A549 (cell line): ENCODE data around the gene UCHL5. TPM values are rescaled to one million over a fixed set of nuclear protein-coding genes. Genes with fewer than 3 reads are reported as not detected.

Source experiments
- ATAC-seq, 2 experiments: fragments of 200-7000 bp in 1 of 2; fragments of >200 bp in 1 of 2; cut with Nextera tagmentation in 1 of 2; cut with Tn5 transposase in 1 of 2; 3 replicates each; pipeline versions ENCODE4 v1.8.0 to v1.9.1; 2018 to 2020; ENCODE audit warnings: mild to moderate bottlenecking in 1 of 2, moderate library complexity in 1 of 2
- CTCF ChIA-PET: fragments of 300-600 bp; sonication (Branson Sonifier 250); formaldehyde crosslinking; extraction: SDS; loops from one replicate; lab custom pipeline; 2021; ENCODE audit warnings: antibody characterized with exemption, inconsistent platforms; lab: Yijun Ruan, JAX
- POLR2A ChIA-PET: fragments of 350-600 bp; formaldehyde crosslinking; extraction: SDS; loops from one replicate; lab custom pipeline; 2021; ENCODE audit warnings: antibody characterized with exemption, inconsistent platforms; lab: Yijun Ruan, JAX
- DNase-seq, 2 experiments: peaks; one replicate each; pipeline versions ENCODE4 v3.0.0 to v3.0.0-alpha.2; 2011 to 2016; ENCODE audit warnings: low read depth in 1 of 2, low spot score in 1 of 2
- FAIRE-seq: peaks from 2 replicates; lab custom pipeline; 2011; peaks lifted over from hg19 to GRCh38; lab: Jason Lieb, UNC
- H3K27ac ChIP-seq, 2 experiments: fragments of >200 bp; sonication (Bioruptor Twin); formaldehyde crosslinking; 3 replicates each; pipeline ENCODE4 v1.5.1; 2016 to 2017
- H3K4me1 ChIP-seq: fragments of >200 bp; sonication (Bioruptor Twin); formaldehyde crosslinking; 3 replicates; pipeline ENCODE4 v1.6.1; 2016
- H3K4me2 ChIP-seq: fragments of >200 bp; sonication (Bioruptor Twin); formaldehyde crosslinking; 3 replicates; pipeline ENCODE4 v1.6.1; 2016
- H3K4me3 ChIP-seq: fragments of >200 bp; sonication (Bioruptor Twin); formaldehyde crosslinking; 3 replicates; pipeline ENCODE4 v1.5.1; 2016
- H3K9me3 ChIP-seq: fragments of >200 bp; sonication (Bioruptor Twin); formaldehyde crosslinking; 3 replicates; pipeline ENCODE4 v1.6.1; 2016
- BHLHE40 ChIP-seq: IDR thresholded peaks from 2 replicates; pipeline ENCODE4 v1.6.1; 2012; ENCODE audit warnings: low read depth, low read length, inconsistent platforms
- CBX8 ChIP-seq: fragments of 200-600 bp; sonication (generic); IDR thresholded peaks from 2 replicates; pipeline ENCODE4 v1.6.1; 2016
- CEBPB ChIP-seq, 2 experiments: fragments of >200 bp in 1 of 2; sonication (Bioruptor Twin) in 1 of 2; formaldehyde crosslinking in 1 of 2; IDR thresholded peaks; 2 replicates each; pipeline ENCODE4 v1.6.1; 2012 to 2016
- CHD2 ChIP-seq: fragments of 150-350 bp; IDR thresholded peaks from 2 replicates; pipeline ENCODE4 v1.6.1; 2014; ENCODE audit warnings: low read length; ENCODE audit not compliant: partially characterized antibody
- CTCF ChIP-seq: fragments of >200 bp; sonication (Bioruptor Twin); formaldehyde crosslinking; IDR thresholded peaks from 3 replicates; pipeline ENCODE4 v1.5.1; 2016
- E2F6 ChIP-seq: IDR thresholded peaks from 2 replicates; pipeline ENCODE4 v1.6.1; 2012; ENCODE audit warnings: low read depth, borderline replicate concordance
- EHF ChIP-seq: fragments of 250-450 bp; sonication (Bioruptor Pico); IDR thresholded peaks from 2 replicates; pipeline ENCODE4 v1.5.0; 2020; ENCODE audit warnings: mild to moderate bottlenecking
- EHMT2 ChIP-seq: fragments of 200-600 bp; sonication (generic); IDR thresholded peaks from 2 replicates; pipeline ENCODE4 v1.6.1; 2016; ENCODE audit warnings: antibody characterized with exemption, low read depth, mild to moderate bottlenecking, moderate library complexity
- ELK1 ChIP-seq: fragments of 150-350 bp; IDR thresholded peaks from 2 replicates; pipeline ENCODE4 v1.6.1; 2014; ENCODE audit warnings: low read depth, mild to moderate bottlenecking, low read length
- EP300 ChIP-seq, 2 experiments: fragments of >200 bp; sonication (Bioruptor Twin); formaldehyde crosslinking; IDR thresholded peaks; 2 replicates in 1 of 2; 3 replicates in 1 of 2; pipeline ENCODE4 v1.6.1; 2016 to 2017
- ESRRA ChIP-seq: fragments of 150-350 bp; IDR thresholded peaks from 2 replicates; pipeline ENCODE4 v1.6.1; 2014; ENCODE audit warnings: mild to moderate bottlenecking, low read length, borderline replicate concordance
- FOSB ChIP-seq: fragments of 250-450 bp; sonication (Bioruptor Pico); IDR thresholded peaks from 2 replicates; pipeline ENCODE4 v1.5.0; 2020; ENCODE audit warnings: mild to moderate bottlenecking, moderate library complexity
- FOSL2 ChIP-seq, 2 experiments: fragments of 450-650 bp in 1 of 2; fragments of >200 bp in 1 of 2; sonication (Bioruptor Twin) in 1 of 2; formaldehyde crosslinking; IDR thresholded peaks; 2 replicates each; pipeline versions ENCODE4 v1.5.0 to v1.6.1; 2016 to 2020; ENCODE audit warnings: mild to moderate bottlenecking in 1 of 2, moderate library complexity in 1 of 2
- HDAC2 ChIP-seq: fragments of 200-600 bp; sonication (generic); IDR thresholded peaks from 2 replicates; pipeline ENCODE4 v1.6.1; 2016
- HEYL ChIP-seq: fragments of 250-450 bp; sonication (Bioruptor Pico); IDR thresholded peaks from 2 replicates; pipeline ENCODE4 v1.8.0; 2021; ENCODE audit warnings: mild to moderate bottlenecking, moderate library complexity
- HMGXB4 ChIP-seq: fragments of 250-450 bp; sonication (Bioruptor Pico); IDR thresholded peaks from 2 replicates; pipeline ENCODE4 v1.5.0; 2021; ENCODE audit warnings: mild to moderate bottlenecking, moderate library complexity, borderline replicate concordance
- JUN ChIP-seq, 2 experiments: fragments of >200 bp; sonication (Bioruptor Twin); formaldehyde crosslinking; IDR thresholded peaks; 2 replicates in 1 of 2; 3 replicates in 1 of 2; pipeline ENCODE4 v1.6.1; 2016 to 2017
- MAFK ChIP-seq: fragments of 450-650 bp; IDR thresholded peaks from 2 replicates; pipeline ENCODE4 v1.6.1; 2014; ENCODE audit not compliant: partially characterized antibody
- MAX ChIP-seq: IDR thresholded peaks from 2 replicates; pipeline ENCODE4 v1.6.1; 2012
- MAZ ChIP-seq: fragments of 150-350 bp; IDR thresholded peaks from 2 replicates; pipeline ENCODE4 v1.6.1; 2014; ENCODE audit warnings: antibody characterized with exemption, low read depth, low read length, borderline replicate concordance
- NFE2L2 ChIP-seq: fragments of 150-350 bp; conservative IDR thresholded peaks from 2 replicates; pipeline ENCODE4 v1.6.1; 2014; ENCODE audit warnings: low read length
- NR3C1 ChIP-seq: fragments of >200 bp; sonication (Bioruptor Twin); formaldehyde crosslinking; IDR thresholded peaks from 3 replicates; pipeline ENCODE4 v1.6.1; 2017
- POLR2A ChIP-seq: IDR thresholded peaks from 2 replicates; pipeline ENCODE4 v1.6.1; 2012; ENCODE audit warnings: mild to moderate bottlenecking, low read length
- POLR2AphosphoS2 ChIP-seq: conservative IDR thresholded peaks from 2 replicates; pipeline ENCODE4 v1.6.1; 2012; ENCODE audit warnings: low read length, improper control_type of control experiment, inconsistent platforms
- RAD21 ChIP-seq, 2 experiments: fragments of >200 bp in 1 of 2; sonication (Bioruptor Twin) in 1 of 2; formaldehyde crosslinking in 1 of 2; IDR thresholded peaks in 1 of 2; conservative IDR thresholded peaks in 1 of 2; 2 replicates in 1 of 2; 3 replicates in 1 of 2; pipeline ENCODE4 v1.6.1; 2012 to 2018; ENCODE audit warnings: inconsistent platforms in 1 of 2
- RARB ChIP-seq: fragments of 250-450 bp; sonication (Bioruptor Pico); IDR thresholded peaks from 2 replicates; pipeline ENCODE4 v1.8.0; 2021; ENCODE audit warnings: mild to moderate bottlenecking, moderate library complexity
- SMC3 ChIP-seq: fragments of >200 bp; sonication (Bioruptor Twin); formaldehyde crosslinking; IDR thresholded peaks from 3 replicates; pipeline ENCODE4 v1.6.1; 2018; ENCODE audit warnings: inconsistent platforms
- SREBF2 ChIP-seq: fragments of 450-650 bp; IDR thresholded peaks from 2 replicates; pipeline ENCODE4 v1.6.1; 2014; ENCODE audit warnings: mild to moderate bottlenecking, moderate library complexity
- ZC3H11A ChIP-seq: fragments of 450-650 bp; IDR thresholded peaks from 2 replicates; pipeline ENCODE4 v1.6.1; 2014; ENCODE audit warnings: antibody characterized with exemption, mild to moderate bottlenecking
- ZNF302 ChIP-seq: fragments of 250-450 bp; sonication (Bioruptor Pico); IDR thresholded peaks from 2 replicates; pipeline ENCODE4 v1.9.0; 2021; ENCODE audit warnings: inconsistent platforms, mild to moderate bottlenecking, moderate library complexity
- ZSCAN20 ChIP-seq: fragments of 250-450 bp; sonication (Bioruptor Pico); IDR thresholded peaks from 2 replicates; pipeline ENCODE4 v1.8.0; 2022; ENCODE audit warnings: mild to moderate bottlenecking, moderate library complexity
- WGBS: methylation state at CpG from one replicate; pipeline ENCODE4 v1.1.6; 2017; ENCODE audit errors: missing lambda C conversion rate; 5-methylcytosine and 5-hydroxymethylcytosine counted together
- polyA minus RNA-seq: library from RNA; depleted of rRNA, polyadenylated mRNA; stranded (reverse); fragments of >200 nt; gene quantifications from 2 replicates; pipeline ENCODE4 v1.2.3, GENCODE V29; 2011; rRNA and poly(A)+ RNA removed
- polyA plus RNA-seq, 4 experiments: library from polyadenylated mRNA; depleted of rRNA in 3 of 4; stranded (reverse); fragments of >200 nt; fragmentation: RNase III in 1 of 4; extraction: RNeasy Plus Mini Kit Qiagen cat#74134 plus additional on column Dnase treatment in 1 of 4; gene quantifications; 2 replicates in 3 of 4; 3 replicates in 1 of 4; pipeline ENCODE4 v1.2.3, GENCODE V29; 2011 to 2017
- TF ChIP-seq, protein P1 (sequence below): IDR thresholded peaks from 2 replicates; pipeline ENCODE4 v1.6.1; 2012
- TF ChIP-seq, protein P2 (sequence below): fragments of 250-450 bp; sonication (Bioruptor Pico); IDR thresholded peaks from 2 replicates; pipeline ENCODE4 v1.5.0; 2020; ENCODE audit warnings: low read depth, mild to moderate bottlenecking, moderate library complexity

The UCHL5 gene
- polyA plus RNA-seq (2011; rRNA removed) (37.6 and 68.3 TPM in 2 replicates), polyA plus RNA-seq (2017; fragmentation: RNase III; extraction: RNeasy Plus Mini Kit Qiagen cat#74134 plus additional on column Dnase treatment) (53.0 to 68.2 TPM (median 53.0 TPM) in 3 replicates), polyA minus RNA-seq (12.7 and 15.5 TPM in 2 replicates)
- polyA plus RNA-seq (2012; cell fraction: cytosol; rRNA removed): 16.0 and 19.8 TPM in 2 replicates
- polyA plus RNA-seq (2012; cell fraction: nucleus; rRNA removed): 9.4 and 9.8 TPM in 2 replicates

GRCh38 chr1:193059282-193060114, at the start of gene UCHL5, which contains the start of gene RO60:
UCHL5 (minus strand) TSS chr1:193059360; CDS start chr1:193059260, 100 bp downstream.
RO60 (plus strand) TSS chr1:193059612; CDS start chr1:193069055, 9,443 bp downstream.
- FAIRE-seq (no peak), ATAC-seq (peak; percentile 95 to 97), DNase-seq (peak; percentile 91 to 99)
- Histone ChIP-seq H3K4me2 (peak within 1 kb of the TSS; percentile 91), H3K27ac (peak within 1 kb of the TSS; percentile 94 to 96), H3K4me1 (peaks cover 22% of the 10 kb centered on the region), H3K9me3 (0 out of 3 replicates have a peak, but pooled peaks cover 4% of the 10 kb centered on the region), H3K4me3 (peak within 1 kb of the TSS; percentile 82)
- WGBS: 2% methylated on average over 55 of the region's 74 CpGs
- POLR2A ChIA-PET: interaction anchor here (0.6 to 1.4 kb wide), 13 partner anchors 11 to 574 kb away, joined by 3 to 17 read pairs (median 4); partner anchors contain the start of genes GLRX2 and RGS2
- CTCF ChIA-PET: interaction anchor here (0.8 to 1.6 kb wide), 7 partner anchors 11 to 254 kb away, joined by 3 to 7 read pairs (median 4); no protein-coding TSS in a partner anchor
- TF ChIP-seq SMC3 (no peak), NR3C1 (no peak), FOSL2 (IDR thresholded peaks at IDR 0.05) (peak; percentile 52), FOSL2 (CRISPR knock-in tag; IDR thresholded peaks at IDR 0.05) (peak; percentile 81), CHD2 (peak; percentile 2), CEBPB (IDR thresholded peaks at IDR 0.05) (no peak; a peak in 1 of 4 replicates), ZSCAN20 (no peak), ESRRA (no peak), RARB (CRISPR knock-in tag) (no peak), POLR2AphosphoS2 (no peak), HDAC2 (no peak; the same call in 1 of the 2 replicates), ELK1 (no peak), HEYL (CRISPR knock-in tag) (no peak), ZC3H11A (no peak), EHF (CRISPR knock-in tag) (no peak), RAD21 (conservative IDR thresholded peaks at IDR 0.05 in 1 of 2, IDR thresholded peaks at IDR 0.05 in 1 of 2) (peak in 1 of 2 experiments; percentile 15; a peak in 1 of 5 replicates), EP300 (IDR thresholded peaks at IDR 0.05) (no peak), EHMT2 (no peak), BHLHE40 (no peak), POLR2A (peak; percentile 69), HMGXB4 (CRISPR knock-in tag) (no peak), MAZ (no peak), E2F6 (peak; percentile 84), SREBF2 (no peak), MAFK (no peak), CTCF (no peak), CBX8 (no peak), MAX (peak; percentile 94), NFE2L2 (no peak), FOSB (no peak), JUN (IDR thresholded peaks at IDR 0.05) (peak; percentile 69 to 94), ZNF302 (CRISPR knock-in tag) (no peak)
- TF ChIP-seq, protein P1, sequence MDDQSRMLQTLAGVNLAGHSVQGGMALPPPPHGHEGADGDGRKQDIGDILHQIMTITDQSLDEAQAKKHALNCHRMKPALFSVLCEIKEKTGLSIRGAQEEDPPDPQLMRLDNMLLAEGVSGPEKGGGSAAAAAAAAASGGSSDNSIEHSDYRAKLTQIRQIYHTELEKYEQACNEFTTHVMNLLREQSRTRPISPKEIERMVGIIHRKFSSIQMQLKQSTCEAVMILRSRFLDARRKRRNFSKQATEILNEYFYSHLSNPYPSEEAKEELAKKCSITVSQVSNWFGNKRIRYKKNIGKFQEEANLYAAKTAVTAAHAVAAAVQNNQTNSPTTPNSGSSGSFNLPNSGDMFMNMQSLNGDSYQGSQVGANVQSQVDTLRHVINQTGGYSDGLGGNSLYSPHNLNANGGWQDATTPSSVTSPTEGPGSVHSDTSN: peak; percentile 44; the same call in 1 of the 2 replicates
- TF ChIP-seq, protein P2, sequence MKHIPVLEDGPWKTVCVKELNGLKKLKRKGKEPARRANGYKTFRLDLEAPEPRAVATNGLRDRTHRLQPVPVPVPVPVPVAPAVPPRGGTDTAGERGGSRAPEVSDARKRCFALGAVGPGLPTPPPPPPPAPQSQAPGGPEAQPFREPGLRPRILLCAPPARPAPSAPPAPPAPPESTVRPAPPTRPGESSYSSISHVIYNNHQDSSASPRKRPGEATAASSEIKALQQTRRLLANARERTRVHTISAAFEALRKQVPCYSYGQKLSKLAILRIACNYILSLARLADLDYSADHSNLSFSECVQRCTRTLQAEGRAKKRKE (CRISPR knock-in tag): no peak
